OCI-LY1 (cell line): ENCODE measurements around the gene BCR.

ENCODE experiments used
- CTCF ChIP-seq: fragments of 200-600 bp; sonication (generic), shearing (Covaris generic); IDR thresholded peaks from 2 replicates; pipeline ENCODE4 v1.5.1; 2017; ENCODE audit warnings: mild to moderate bottlenecking, antibody characterized with exemption, low read length, moderate library complexity, mixed read lengths
- EZH2 ChIP-seq: fragments of 200-600 bp; sonication (generic), shearing (Covaris generic); IDR thresholded peaks from 2 replicates; pipeline ENCODE4 v1.8.0; 2017; ENCODE audit warnings: borderline replicate concordance, mixed run types, mild to moderate bottlenecking, antibody characterized with exemption, low read length, moderate library complexity, mixed read lengths

GRCh38 chr22:23223569-23224317 lies 43.4 kb downstream of the BCR start:
- TF ChIP-seq CTCF: no peak
- no peak for TF ChIP-seq EZH2
